ENCODE results near the gene APPBP2.
A peak's percentile ranks its signal among the peaks of the same experiment; 100 is the strongest.

APPBP2 gene

DNA sequence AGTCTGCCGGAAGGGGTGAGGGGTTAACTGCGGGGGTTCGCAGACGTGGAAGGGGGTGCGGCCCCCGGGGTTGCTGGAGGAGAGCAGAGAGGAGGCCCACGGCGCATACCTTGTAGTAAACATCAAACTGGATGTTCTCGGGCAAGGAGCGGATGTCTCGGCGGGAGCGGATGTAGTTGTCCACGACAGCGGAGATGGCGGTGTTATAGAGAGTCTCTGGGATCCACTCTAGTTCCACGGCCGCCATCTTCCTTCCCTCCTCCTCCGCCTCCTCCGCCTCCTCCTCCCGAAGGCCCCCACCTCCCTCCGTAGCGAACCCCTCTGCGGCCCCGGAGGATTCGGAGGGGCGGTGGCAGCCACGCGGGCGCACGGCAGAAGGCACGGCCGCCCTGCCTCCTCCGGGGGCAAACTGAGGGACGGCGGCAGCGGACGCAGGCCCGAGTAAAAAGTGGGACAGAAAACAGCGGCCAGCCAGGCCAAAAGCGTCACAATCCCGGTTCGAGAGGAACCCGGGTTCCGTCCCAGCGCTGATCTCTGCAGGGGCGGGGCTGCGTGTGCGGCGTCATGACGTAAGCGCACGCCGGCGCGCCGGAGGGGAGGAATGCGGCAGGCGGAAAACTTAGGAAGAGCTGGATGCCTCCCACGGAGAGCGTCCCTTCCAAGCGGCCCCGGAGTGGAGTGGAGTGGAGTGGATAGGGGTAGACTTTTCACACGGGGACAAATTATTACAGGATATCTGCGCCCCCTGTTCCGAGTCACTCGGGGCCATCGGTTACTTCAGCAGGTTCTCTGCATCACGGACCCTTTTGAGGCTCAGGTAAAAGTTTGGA is at the start of gene APPBP2:
Gene APPBP2, minus strand, starts transcription at position 558 of the 830 bp plus-strand sequence. Its CDS starts 311 bp downstream, at position 247.
- TF ChIP-seq, protein P1, sequence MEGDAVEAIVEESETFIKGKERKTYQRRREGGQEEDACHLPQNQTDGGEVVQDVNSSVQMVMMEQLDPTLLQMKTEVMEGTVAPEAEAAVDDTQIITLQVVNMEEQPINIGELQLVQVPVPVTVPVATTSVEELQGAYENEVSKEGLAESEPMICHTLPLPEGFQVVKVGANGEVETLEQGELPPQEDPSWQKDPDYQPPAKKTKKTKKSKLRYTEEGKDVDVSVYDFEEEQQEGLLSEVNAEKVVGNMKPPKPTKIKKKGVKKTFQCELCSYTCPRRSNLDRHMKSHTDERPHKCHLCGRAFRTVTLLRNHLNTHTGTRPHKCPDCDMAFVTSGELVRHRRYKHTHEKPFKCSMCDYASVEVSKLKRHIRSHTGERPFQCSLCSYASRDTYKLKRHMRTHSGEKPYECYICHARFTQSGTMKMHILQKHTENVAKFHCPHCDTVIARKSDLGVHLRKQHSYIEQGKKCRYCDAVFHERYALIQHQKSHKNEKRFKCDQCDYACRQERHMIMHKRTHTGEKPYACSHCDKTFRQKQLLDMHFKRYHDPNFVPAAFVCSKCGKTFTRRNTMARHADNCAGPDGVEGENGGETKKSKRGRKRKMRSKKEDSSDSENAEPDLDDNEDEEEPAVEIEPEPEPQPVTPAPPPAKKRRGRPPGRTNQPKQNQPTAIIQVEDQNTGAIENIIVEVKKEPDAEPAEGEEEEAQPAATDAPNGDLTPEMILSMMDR (IDR thresholded peaks at IDR 0.05; ENCODE audit: insufficient read depth, low read depth, low read length, missing control alignments), result no peak
- DNase-seq (ENCODE audit: low read depth), result peak; percentile 81
- H3K4me3 ChIP-seq (ENCODE audit: low read depth, low read length), result peak within 1 kb of the TSS; percentile 75

DNA sequence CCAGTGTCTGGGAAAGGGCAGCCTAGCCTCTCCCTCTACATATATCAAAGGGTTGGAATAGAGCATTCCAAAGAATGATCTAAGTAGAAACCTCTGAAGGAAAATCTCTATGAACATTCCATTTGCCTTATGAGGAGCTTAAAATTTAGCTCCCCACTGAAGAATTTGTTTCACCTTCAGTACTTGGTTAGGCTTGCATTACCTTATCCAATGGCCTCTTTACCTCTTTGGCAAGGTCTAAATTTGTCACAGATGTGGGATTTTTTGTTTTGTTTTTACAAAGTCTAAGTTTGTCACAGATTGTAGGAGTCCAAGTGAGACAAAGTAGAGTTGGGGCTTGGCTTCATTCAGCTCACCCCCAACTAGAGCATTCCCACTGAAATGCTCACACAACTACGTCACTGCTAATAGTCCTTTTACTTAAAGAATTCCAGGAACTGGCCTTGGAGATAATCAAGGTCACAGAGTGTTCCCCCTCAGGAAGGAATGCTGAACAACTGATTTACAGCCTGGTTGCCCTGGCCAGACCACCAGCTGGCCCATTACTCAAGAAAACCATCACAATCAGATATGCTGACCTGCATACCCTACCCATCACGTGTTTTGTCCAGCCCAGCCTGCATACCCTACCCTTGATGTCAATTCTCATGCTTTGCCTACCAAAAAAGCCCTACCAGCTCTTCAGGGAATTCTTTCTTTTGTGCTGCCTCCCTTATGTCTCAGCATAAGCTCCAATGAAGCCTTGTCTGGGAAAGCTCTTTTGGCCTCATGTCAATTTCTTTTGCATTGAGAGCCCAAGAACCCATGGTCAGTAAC is 47.4 kb upstream of the APPBP2 start:
- H3K4me3 ChIP-seq (ENCODE audit: low read depth, low read length), result no peak overlapping the region
- no peak for DNase-seq (ENCODE audit: low read depth)
- TF ChIP-seq, protein P1 (IDR thresholded peaks at IDR 0.05; ENCODE audit: insufficient read depth, low read depth, low read length, missing control alignments), result no peak

GRCh38 chr17:60565233-60565632 is 39.2 kb upstream of the APPBP2 start:
- no peak overlapping the region for H3K4me3 ChIP-seq (ENCODE audit: low read depth, low read length)
- TF ChIP-seq, protein P1 (IDR thresholded peaks at IDR 0.05; ENCODE audit: insufficient read depth, low read depth, low read length, missing control alignments), result no peak
- DNase-seq (ENCODE audit: low read depth), result no peak

DNA sequence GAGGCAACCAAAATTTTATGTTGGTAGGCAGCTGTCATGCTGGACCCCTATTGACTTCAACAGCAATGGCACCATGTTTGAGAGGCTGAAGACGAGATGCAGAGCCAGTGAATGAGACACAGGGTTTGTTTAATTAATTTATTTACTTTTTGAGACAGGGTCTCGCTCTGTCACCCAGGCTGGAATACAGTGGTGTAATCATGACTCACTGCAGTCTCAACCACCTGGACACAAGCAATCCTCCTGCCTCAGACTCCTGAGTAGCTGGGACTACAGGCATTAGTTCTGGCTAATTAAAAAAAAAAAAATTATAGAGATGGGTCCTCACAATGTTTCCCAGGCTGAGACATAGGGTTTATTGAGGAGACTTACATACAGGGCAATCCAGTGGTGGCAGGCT is 37.7 kb upstream of the APPBP2 start:
- no peak for DNase-seq (ENCODE audit: low read depth)
- TF ChIP-seq, protein P1 (IDR thresholded peaks at IDR 0.05; ENCODE audit: insufficient read depth, low read depth, low read length, missing control alignments), result no peak
- H3K4me3 ChIP-seq (ENCODE audit: low read depth, low read length), result no peak overlapping the region

- no peak overlapping the region for H3K4me3 ChIP-seq (ENCODE audit: low read depth, low read length)
- TF ChIP-seq, protein P1 (IDR thresholded peaks at IDR 0.05; ENCODE audit: insufficient read depth, low read depth, low read length, missing control alignments), result no peak
- DNase-seq (ENCODE audit: low read depth), result no peak
Observed at GRCh38 chr17:60562421-60562820, 36.4 kb upstream of the APPBP2 start.

DNA sequence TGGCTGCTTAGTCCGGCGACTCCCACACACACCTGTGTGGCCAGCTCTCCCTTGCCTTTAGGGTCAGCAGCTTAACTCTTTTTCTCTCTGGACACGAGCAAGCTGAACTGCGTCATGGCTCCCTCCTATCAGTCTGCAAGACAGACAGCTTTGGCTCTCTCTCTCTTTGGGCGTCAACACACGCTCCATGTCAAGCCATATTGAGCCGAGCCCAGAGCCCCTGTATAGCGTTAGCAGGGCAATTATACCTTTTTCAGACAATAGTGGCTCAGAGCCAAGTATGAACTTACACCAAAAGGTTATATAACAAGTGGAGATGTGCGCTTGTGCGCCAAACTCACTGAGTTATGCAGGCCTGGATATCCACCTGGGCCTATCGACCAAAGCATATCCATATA is 34.8 kb upstream of the APPBP2 start:
- TF ChIP-seq, protein P1 (IDR thresholded peaks at IDR 0.05; ENCODE audit: insufficient read depth, low read depth, low read length, missing control alignments), result no peak
- DNase-seq (ENCODE audit: low read depth), result no peak
- no peak overlapping the region for H3K4me3 ChIP-seq (ENCODE audit: low read depth, low read length)

Data from GM12865 (cell line).